ENCODE measurements around the gene RFWD3. TPM values are rescaled to one million over a fixed set of nuclear protein-coding genes. Genes with fewer than 3 reads are reported as not detected.

RFWD3 gene
- total and polyA plus RNA-seq, 2 of the 4 experiments (the other 2 are of a cell fraction): 16.7 to 27.6 TPM

DNA sequence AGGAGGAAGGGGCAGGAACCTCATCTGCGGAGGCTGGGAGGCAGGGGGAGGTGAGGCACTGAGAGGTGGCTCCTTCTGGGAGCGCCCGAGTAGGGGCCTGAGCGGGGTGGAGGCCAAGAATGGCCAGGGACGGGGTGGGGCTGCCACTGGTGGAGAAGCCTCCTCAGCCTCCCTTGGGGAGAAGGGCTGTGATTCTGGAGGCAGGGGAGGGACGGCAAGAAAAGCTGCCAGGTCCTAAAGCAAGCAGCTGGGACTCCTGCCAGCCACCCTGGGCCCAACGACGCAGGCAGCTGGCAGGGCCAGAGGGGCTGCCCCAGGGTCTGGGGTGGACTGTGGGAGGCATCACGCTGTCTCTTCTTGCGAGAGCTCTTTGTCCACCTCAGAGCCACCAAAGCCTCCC lies 46.6 kb upstream of the RFWD3 start:
- no peak overlapping the region for H3K9ac ChIP-seq (ENCODE audit: low read depth, low read length)
- H3K36me3 ChIP-seq (ENCODE audit: control insufficient read depth, insufficient read depth, low read length): no peaks in the 10 kb centered on the region
- H3K27me3 ChIP-seq (ENCODE audit: control insufficient read depth, insufficient read depth, low read length): peaks cover 14% of the 10 kb centered on the region; the same call in 1 of the 2 replicates
- no peak overlapping the region for H3K4me2 ChIP-seq (ENCODE audit: low read depth, low read length)
- CTCF ChIA-PET: interaction anchor here (1.0 to 4.1 kb wide), 2 partner anchors 16 to 149 kb away, joined by 3 to 36 read pairs; no protein-coding TSS in a partner anchor
- no peak overlapping the region for H3K4ac ChIP-seq (ENCODE audit: low read depth, low read length)
- no peaks in the 10 kb centered on the region for H3K79me1 ChIP-seq (ENCODE audit: low read depth in 1 of 2, low read length in 2 of 2)
- no peak overlapping the region for H4K91ac ChIP-seq (ENCODE audit: insufficient read depth, low read depth, low read length)
- intact Hi-C loops (cut with micrococcal nuclease): no loop called here
- no peak overlapping the region for H4K8ac ChIP-seq (ENCODE audit: low read depth in 2 of 2, low read length in 2 of 2)
- H3K9me3 ChIP-seq (ENCODE audit: control insufficient read depth, insufficient read depth, low read length): no peaks in the 10 kb centered on the region
- H2BK15ac ChIP-seq (ENCODE audit: low read depth, low read length): no peak overlapping the region
- H3K9me1 ChIP-seq (ENCODE audit: insufficient read depth, low read length): no peaks in the 10 kb centered on the region
- H2BK120ac ChIP-seq (ENCODE audit: low read depth, low read length): no peak overlapping the region
- no peaks in the 10 kb centered on the region for H4K20me1 ChIP-seq (ENCODE audit: insufficient read depth, low read length)
- in situ Hi-C loops (cut with MboI; ENCODE audit: low sequenced_read_pairs): loop anchor here (5.0 kb wide), 1 partner anchor 94 kb away; no protein-coding TSS in a partner anchor
- H3K27ac ChIP-seq (ENCODE audit: insufficient read depth, low read length): no peak overlapping the region
- 78% methylated on average over 1 of the region's 10 CpGs; no CpG with 5 or more reads in 1 of the 2 experiments for WGBS, 2 experiments (ENCODE audit: extremely low coverage in 2 of 2, insufficient read length in 1 of 2)
- H3K56ac ChIP-seq (ENCODE audit: extremely low read depth, insufficient read depth, low read length): no peak overlapping the region
- TF ChIP-seq CEBPB (IDR thresholded peaks at IDR 0.05; ENCODE audit: low read depth, low read length): no peak
- no peak for TF ChIP-seq MAZ (IDR thresholded peaks at IDR 0.05; ENCODE audit: borderline replicate concordance, low read depth, low read length)
- no peak for TF ChIP-seq RCOR1 (IDR thresholded peaks at IDR 0.05; ENCODE audit: insufficient replicate concordance, low read length)
- TF ChIP-seq SMC3 (IDR thresholded peaks at IDR 0.05; ENCODE audit: low read depth, low read length): no peak
- no peak for TF ChIP-seq MXI1 (IDR thresholded peaks at IDR 0.05; ENCODE audit: borderline replicate concordance, low read depth, low read length)
- no peak for TF ChIP-seq POLR2A (IDR thresholded peaks at IDR 0.05; ENCODE audit: low read depth, low read length)
- TF ChIP-seq MAFK (IDR thresholded peaks at IDR 0.05; ENCODE audit: low read depth, low read length): no peak
- no peak for TF ChIP-seq RFX5 (IDR thresholded peaks at IDR 0.05; ENCODE audit: low read depth, low read length)
- no peak for TF ChIP-seq CHD1 (IDR thresholded peaks at IDR 0.05; ENCODE audit: low read depth, low read length)
- TF ChIP-seq, protein P1, sequence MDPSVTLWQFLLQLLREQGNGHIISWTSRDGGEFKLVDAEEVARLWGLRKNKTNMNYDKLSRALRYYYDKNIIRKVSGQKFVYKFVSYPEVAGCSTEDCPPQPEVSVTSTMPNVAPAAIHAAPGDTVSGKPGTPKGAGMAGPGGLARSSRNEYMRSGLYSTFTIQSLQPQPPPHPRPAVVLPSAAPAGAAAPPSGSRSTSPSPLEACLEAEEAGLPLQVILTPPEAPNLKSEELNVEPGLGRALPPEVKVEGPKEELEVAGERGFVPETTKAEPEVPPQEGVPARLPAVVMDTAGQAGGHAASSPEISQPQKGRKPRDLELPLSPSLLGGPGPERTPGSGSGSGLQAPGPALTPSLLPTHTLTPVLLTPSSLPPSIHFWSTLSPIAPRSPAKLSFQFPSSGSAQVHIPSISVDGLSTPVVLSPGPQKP (IDR thresholded peaks at IDR 0.05; ENCODE audit: borderline replicate concordance, low read depth, low read length): no peak
- TF ChIP-seq, protein P2, sequence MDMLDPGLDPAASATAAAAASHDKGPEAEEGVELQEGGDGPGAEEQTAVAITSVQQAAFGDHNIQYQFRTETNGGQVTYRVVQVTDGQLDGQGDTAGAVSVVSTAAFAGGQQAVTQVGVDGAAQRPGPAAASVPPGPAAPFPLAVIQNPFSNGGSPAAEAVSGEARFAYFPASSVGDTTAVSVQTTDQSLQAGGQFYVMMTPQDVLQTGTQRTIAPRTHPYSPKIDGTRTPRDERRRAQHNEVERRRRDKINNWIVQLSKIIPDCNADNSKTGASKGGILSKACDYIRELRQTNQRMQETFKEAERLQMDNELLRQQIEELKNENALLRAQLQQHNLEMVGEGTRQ (IDR thresholded peaks at IDR 0.05; ENCODE audit: low read depth, low read length): no peak
- POLR2A ChIA-PET (ENCODE audit: unreplicated experiment): no interaction called here
- H4K5ac ChIP-seq (ENCODE audit: low read depth, low read length): no peak overlapping the region
- no peaks in the 10 kb centered on the region for H3K4me1 ChIP-seq (ENCODE audit: control insufficient read depth, insufficient read depth, low read length)
- ATAC-seq (ENCODE audit: low read depth): no peak
- H3K23ac ChIP-seq (ENCODE audit: low read depth, low read length): no peak overlapping the region
- no peak overlapping the region for H3K4me3 ChIP-seq (ENCODE audit: insufficient read depth, low read depth, low read length)
- H3K18ac ChIP-seq (ENCODE audit: low read depth, low read length): no peak overlapping the region
- no peak overlapping the region for H2BK5ac ChIP-seq (ENCODE audit: low read depth, low read length, poor library complexity, severe bottlenecking)
- no peak overlapping the region for H2AK9ac ChIP-seq (replicated peaks; ENCODE audit: low read depth, low read length, poor library complexity)
- no peak for DNase-seq
- no peak overlapping the region for H3K14ac ChIP-seq (replicated peaks; ENCODE audit: low read depth, low read length)
- BruUV-seq (replicated peaks): no TSS peak
- H2AFZ ChIP-seq (replicated peaks; ENCODE audit: low read length, poor library complexity): no peak overlapping the region
- no peak overlapping the region for H2AK5ac ChIP-seq (ENCODE audit: low read depth, low read length)
- H2BK20ac ChIP-seq (ENCODE audit: low read depth, low read length): no peak overlapping the region
- dilution Hi-C loops (cut with HindIII; ENCODE audit: low sequenced_read_pairs, unreplicated experiment): no loop called here

All from IMR-90 (cell line).